ENCODE measurements around the gene EXT2. TPM values are rescaled to one million over a fixed set of nuclear protein-coding genes. Genes with fewer than 3 reads are reported as not detected.

The EXT2 gene
- total RNA-seq (2022; extraction: Qiagen RNA extraction) = 53.3 to 58.3 TPM (median 56.6 TPM) in 5 replicates

GRCh38 chr11:44095506-44096359 lies at the start of gene EXT2:
EXT2 (plus strand) TSS chr11:44095678; CDS start chr11:44107713, 12,035 bp downstream.

DNA sequence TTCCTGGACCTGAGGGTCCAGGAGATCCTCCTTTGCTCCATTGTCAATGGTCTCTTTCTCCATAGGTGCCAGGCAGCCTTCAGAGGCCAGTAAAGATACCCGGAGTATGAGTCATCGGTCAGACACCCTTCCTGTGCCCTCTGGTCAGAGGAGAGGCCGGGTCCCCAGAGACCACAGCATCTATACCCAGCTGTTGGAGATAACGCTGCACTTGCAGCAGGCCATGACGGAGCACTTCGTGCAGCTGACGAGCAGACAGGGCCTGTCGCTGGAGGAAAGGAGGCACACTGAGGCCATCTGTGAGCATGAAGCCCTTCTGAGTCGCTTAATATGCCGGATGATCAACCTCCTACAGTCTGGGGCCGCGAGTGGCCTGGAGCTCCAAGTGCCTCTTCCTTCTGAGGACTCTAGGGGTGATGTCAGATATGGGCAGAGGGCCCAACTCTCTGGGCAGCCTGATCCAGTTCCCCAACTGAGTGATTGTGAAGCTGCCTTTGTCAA lies 47.5 kb upstream of the EXT2 start, which contains the start of gene ACCSL:
ACCSL (plus strand) TSS at position 51 of the 501 bp plus-strand sequence; CDS start at position 107, 56 bp downstream.

DNA sequence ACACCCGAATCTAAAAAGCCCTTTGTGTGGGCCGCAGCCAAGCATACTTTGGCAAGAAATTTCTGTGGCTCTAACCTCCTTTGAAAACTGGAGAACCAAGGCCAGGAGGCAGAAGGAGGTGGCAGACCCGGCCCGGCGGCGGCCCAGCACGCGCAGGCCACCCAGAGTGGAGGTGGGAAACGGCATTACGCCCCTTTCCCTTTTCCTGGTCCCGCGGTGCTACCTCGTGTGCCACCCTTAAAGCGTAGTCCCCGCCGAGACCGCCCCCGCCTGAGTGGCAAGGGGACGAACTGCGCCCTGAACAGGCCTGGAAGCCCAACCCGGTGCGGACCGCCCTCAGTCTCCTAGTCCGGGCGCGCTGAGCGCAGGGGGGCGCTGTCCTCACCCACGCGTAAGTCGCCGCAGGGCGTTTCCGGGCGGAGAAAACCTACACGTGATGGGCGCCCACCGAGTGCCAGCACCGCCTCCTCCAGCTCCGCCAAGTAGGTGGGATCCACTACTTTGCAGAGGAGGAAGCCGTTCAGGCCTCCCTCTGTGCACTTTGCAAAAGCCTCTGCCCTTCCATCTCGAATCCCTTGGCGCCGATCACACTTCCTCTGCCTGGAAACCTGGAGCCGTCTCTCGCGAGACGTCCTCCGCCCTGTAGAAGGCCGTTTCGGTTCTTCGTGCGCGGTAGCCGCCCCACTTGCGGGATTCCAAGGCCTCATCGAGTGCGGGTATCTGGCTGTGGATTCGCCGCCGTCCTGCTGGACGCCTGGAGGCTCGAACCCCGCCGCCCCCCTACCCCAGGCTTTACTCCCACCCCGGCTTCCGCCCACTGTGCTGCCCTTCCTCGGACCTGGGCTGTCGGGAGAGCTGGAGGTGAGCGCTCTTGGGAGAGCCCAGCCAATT lies 29.4 kb upstream of the EXT2 start, which contains the start of gene ACCS:
ACCS (plus strand) TSS at position 430 of the 891 bp plus-strand sequence. CDS start 1,358 bp downstream, outside the sequence.

Other genes starting within 250 kb of the EXT2 start
- 24.8 to 31.1 TPM (median 26.2 TPM) in 5 replicates for gene ALKBH3, start 214.8 kb upstream of the EXT2 start, total RNA-seq (2022; extraction: Qiagen RNA extraction)
- gene C11orf96, start 153.0 kb upstream of the EXT2 start, total RNA-seq (2022; extraction: Qiagen RNA extraction) = 2.0 to 5.0 TPM (median 3.9 TPM) in 5 replicates
- not detected in 5 replicates for gene ACCSL, start 47.7 kb upstream of the EXT2 start, total RNA-seq (2022; extraction: Qiagen RNA extraction)
- 12.8 to 19.0 TPM (median 17.6 TPM) in 5 replicates for gene ACCS, start 29.4 kb upstream of the EXT2 start, total RNA-seq (2022; extraction: Qiagen RNA extraction)
- 2.0 to 2.7 TPM (median 2.6 TPM) in 5 replicates for gene ALX4, start 214.5 kb downstream of the EXT2 start, total RNA-seq (2022; extraction: Qiagen RNA extraction)

Data from A549 treated with Mapracorat at 1 μM for 4 hours (cell line).